ENCODE data around the gene ROR2.

ROR2 gene

DNA sequence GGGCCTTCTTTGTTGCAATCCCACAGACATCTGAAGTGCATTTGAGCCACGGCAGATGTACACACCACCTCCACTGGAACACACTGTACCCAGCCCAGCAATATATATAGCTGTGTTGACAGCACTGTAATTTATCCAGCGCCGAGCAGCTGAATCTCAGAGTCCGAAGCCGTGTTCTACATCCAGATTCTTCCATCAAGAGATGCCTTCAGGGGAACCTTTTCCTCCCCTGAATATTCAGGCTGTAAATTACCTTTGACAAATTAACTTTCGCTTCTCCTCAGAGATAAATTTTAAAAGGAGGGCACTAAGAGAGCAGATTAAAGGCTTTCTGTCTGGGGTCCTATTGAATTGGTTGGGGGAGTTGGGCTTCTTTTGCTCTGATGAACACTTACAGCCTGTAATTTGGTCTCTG lies 76.4 kb downstream of the ROR2 start:
- DNase-seq = no peak

DNA sequence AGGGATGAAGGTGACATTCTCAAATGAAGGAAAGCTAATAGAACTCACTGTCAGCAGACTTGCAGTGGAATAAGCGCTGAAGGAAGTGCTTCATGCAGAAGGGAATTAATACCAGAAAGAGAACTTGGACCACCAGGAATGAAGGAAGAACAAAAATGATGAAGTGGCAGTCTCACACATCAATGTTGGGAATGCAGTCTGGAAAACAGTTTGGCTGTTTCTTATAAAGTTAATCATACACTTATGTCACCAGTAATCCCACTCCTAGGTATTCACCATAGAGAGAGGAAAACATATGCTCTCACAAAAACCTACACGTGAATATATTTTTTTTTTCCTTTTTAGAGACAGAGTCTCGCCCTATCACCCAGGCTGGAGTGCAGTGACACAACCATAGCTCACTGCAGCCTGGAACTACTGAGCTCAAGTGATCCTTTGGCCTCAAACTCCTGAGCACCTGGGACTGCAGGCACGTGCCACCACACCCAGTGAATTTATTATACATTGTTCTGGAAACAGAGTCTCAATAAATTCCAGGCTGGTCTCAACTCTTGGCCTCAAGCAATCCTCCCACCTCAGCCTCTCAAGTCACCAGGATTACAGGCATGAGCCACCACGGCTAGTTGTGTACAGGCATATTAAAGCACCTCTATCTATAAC lies 81.2 kb downstream of the ROR2 start:
- no peak for DNase-seq

DNA sequence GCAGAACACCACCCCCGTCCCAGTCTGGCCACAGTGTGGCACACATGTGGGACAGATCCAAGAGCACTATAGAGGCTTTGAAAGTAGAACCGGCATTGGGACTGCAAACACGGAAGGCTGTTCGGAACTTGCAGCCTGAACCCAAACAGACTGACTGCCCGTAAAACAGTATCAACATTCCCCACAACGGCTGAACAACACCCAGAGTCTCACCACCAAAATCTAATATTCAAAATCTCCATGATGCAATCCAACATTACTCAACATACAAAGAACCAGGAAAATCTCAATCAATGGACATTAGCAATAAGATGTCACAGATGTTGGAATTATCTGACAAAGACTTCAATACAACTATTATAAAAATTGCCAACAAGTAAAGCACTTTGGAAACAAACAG lies 82.3 kb downstream of the ROR2 start:
- no peak for DNase-seq

DNA sequence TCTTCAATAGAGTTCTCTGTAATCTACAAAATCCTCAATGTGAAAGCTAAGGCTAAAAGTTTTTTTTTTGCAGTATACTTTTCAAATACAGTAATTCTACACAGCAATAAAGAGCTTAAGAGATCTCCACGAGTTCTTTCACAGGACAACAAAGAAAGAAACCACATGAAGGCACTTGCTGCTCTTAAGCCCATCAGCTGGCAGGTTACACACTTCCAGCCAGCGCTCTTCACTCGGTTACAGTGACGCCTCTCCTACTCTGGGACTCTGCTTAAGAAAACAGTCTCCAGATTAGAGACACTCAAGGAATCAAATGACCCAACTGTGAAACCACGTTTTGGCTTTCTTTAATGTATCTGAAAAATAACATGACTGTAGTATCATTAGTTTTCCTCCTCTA lies 85.0 kb downstream of the ROR2 start:
- DNase-seq = no peak

DNA sequence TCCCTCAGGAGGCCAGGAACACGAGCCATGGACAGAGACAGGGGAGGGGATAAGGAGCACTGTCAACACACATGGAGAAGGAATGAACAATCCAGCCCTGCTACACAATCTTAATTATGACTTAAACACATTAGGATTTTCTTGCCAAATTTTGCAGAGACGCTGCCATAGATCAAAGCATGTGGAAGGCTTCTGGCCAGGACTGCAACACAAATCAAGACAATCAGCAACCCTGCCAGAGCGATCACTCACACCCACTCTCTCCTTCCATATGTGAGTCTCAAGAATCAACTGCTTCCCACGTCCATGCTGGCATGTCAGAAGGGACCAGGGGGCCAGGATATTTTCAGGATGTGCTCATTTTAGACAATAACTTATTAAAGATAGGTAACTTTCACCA lies 85.6 kb downstream of the ROR2 start:
- no peak for DNase-seq

DNA sequence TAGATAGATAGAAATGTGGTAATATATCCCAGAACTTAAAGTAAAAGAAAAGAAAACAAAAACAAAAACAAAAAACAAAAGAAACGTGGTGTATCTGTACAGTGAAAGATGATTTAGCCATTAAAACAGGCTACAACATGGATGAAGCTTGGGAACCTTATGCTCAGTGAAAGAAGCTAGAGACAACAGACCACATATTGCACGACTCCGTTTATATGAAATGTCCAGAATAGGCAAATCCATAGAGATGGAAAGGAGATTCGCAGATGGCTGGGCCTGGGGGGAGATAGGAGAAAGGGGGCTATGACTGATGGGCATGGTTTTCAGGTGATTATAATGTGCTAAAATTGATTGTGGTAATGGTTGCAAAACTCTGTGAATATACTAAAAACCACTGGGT lies 86.6 kb downstream of the ROR2 start:
- DNase-seq = no peak

DNA sequence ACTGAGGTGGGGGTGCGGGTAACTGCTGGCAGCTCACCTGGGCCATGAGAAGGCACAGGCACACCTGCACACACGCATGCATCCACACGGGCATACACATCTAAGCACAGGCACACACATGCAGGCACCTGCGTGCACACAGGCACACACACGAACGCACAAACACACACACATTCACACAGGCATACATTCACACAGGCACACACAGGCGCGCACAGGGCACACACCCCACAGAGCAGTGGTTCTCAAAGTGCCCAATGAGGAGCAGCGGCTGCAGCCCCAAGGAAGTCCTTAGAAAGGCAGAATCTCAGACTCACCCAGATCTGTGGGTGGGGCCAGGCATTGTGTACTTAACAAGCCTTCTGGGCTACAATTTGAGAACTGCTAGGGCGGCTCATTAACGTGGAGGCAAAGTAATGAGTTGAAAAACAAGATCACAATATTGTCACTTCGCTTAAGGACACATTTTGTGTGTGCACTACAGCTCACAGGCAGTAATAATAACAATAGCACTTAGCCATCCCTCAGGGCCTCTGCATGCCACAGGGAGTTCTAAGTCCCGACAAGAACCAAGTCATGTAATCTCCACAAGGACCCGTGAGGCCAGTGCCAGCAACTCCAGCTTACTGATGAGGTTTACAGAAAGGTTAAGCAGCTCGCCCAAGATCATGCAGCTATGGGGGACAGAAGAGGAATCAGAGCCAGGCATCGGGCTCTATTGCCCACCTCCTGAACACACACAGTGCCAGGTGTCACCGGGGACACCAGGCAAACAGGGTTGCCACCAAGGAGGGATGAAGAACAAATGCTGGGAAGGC lies 91.6 kb downstream of the ROR2 start:
- no peak for DNase-seq

DNA sequence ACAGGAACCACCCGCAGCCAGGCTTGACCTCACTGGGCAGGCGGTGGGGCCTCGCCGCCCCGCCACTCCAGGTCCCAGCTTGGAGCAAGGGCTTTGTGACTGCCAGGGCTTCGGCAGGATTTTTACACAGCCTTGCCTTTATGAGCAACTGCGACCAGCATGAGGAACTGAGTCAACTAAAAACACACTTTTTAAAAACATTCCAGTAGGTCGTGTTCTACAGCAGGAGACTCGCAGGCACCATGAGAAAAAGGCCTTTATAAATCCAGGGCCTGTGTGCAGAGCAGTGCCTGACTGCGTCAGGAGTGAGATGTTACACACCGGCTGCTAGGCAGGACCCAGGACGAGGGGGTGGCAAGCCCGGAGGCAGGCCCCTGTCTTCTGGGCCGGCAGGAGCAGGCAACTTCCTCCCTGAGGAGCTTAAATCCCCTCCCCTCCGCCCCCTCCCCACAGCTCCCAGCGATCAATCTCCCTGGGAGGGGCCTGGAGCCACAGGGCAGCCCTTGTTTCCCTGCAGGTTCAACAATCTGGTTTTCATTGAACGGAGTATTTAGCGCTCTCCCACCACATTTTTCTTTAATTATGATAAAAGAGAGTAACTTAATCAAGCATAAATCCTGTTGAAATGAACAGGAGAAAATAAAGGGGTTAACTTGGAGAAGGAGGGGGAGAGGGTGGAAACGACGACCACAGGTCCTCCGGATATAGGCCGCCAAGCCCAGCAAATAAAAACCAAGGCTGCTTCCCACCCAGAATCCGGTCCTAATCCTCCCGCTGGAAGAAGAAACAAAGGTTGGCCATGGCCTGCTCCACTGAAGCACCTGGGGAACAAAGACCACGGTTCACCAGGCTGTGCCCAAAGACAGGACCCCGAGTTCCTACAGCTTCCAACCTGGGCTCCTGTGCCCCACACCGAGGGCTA lies 92.5 kb downstream of the ROR2 start:
- peak; percentile 56 for DNase-seq

DNA sequence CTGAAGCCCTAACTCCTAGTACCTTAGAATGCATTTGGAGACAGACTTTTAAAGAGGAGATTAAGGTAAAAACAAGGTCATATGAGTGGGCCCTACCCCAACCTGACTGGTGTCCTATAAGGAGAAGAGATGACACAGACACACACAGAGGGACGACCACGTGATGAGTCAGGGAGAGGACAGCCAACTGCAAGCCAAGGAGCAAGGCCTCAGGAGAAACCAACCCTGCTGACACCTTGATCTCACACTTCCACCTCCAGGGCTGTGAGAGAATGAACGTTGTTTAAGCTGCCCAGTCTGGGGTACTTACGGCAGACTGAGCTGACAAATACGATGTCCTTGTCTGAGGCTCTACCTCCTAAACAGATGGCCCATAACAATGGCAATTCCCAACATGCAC lies 93.6 kb downstream of the ROR2 start:
- DNase-seq = no peak

DNA sequence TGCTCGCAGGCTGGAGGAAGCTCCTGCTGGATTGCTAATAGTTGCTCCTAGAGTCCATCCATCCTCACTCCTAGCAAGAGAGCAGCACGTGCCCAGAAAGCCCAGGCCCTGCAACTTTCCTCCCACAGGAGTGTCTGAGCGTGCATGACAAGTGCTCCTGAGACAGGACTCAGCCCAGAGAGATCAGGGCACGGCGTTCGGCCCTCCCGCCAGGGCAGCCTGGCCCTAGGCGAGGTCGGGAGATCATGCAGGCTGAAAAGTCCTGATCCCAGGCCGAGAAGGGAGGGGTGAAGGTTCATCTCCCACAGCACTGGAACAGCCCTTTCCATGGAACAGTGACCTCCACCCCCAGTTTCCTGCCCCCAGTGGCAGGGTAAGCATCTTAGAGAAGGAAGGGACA lies 94.8 kb downstream of the ROR2 start:
- no peak for DNase-seq

DNA sequence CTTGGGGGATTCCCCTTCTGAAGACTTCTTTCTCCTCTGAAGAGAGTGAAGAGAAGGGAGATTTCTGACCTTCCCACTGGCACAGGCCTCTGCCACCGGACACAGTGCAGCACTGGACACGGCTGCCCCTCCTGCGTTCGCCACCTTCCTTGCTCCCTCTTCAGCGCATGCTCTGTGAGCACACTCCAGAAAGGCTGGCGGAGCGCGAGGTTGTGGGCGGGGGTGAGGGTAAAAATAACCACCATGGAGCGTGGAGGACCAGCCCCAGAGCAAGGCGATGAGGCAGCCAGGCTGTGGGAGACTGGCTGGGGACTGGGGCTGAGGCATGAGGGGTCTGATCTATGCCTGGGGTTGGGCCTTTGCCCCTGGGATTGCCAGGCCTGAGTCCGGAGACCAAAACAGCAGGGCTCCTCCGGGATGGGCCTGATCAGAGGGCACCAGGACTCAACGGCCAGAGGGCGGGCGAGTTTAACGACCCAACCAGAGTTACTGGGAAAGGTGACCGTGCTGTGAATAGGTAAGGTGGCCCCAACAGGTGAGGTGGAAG lies 97.2 kb downstream of the ROR2 start:
- DNase-seq = no peak

DNA sequence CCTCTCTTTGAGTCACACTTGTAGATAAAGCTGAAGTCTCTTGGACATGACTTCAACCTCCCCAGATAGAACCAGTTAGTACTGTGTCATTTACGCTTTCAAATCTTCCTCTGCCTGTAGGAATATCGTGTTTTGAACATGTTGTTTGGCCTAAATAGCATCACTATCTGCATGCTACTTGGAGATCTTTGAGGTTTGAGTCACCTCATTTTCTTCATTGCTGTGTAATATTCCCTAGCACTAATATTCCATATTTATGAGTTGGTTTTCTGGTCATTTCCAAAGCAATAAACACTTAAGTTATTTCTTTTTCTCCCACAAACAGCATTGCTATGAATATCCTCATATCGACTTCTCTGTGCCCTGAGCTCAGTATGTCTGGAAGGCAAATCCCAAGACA lies 100.3 kb downstream of the ROR2 start:
- no peak for DNase-seq

DNA sequence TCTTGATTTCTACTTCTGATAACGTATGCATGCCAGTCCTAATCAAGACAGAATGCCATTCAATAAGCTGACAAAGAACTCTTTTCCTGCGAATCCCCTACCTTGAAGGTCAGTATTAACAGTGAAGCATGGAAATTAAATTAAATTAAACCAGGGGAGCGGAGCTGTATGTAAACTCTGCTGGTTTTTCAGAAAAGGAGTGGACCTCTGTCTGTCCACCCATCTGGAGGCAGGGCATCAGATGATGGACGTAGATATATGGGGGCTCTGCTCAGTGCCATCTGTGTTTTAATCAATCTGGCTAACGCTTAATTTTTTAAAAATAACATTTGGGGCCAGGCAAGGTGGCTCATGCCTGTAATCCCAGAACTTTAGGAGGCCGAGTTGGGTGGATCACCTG lies 101.9 kb downstream of the ROR2 start:
- DNase-seq = no peak

DNA sequence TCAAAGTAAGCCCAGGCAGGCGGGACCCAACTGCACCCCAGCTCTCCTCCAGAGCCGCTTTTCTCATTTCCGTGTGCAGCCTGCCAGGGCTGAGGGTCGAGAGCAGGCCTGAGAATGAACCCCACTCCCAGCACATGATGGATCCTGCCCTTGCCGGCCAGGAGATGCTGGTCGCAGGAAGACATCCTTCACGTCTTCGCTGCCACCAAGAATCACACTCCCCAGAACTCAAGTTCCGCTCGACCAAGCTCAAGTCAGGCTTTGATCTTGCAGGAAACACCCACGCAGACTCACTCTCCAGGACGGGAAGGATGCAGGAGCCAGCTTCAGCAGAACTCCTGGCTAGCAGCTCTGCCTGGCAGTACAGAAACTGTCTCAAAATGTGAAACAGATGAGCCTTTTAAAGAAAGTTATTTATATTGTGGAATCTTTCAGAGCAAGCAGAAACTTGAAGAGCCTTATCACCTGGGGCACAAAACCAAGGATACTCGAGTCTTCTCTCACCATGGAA lies 102.4 kb downstream of the ROR2 start:
- no peak for DNase-seq

DNA sequence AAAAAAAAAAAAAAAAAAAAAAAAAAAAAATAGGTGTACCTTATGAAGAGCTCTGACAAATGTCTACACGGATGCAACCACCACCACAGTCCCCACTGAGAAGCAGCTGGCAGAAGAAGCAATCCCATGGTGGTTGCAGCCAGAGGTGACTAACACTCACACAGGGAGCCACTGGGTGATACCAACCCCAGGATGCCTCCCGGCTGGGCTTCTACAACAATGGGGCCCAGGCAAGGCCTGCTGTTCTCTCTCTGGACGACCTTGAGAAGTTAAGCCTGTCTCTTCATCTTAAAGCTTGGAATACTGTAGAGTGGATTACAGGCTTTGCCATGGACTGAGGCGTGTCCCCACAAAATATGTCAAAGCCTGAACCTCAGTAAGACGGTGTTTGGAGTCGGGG lies 104.1 kb downstream of the ROR2 start:
- DNase-seq = no peak

DNA sequence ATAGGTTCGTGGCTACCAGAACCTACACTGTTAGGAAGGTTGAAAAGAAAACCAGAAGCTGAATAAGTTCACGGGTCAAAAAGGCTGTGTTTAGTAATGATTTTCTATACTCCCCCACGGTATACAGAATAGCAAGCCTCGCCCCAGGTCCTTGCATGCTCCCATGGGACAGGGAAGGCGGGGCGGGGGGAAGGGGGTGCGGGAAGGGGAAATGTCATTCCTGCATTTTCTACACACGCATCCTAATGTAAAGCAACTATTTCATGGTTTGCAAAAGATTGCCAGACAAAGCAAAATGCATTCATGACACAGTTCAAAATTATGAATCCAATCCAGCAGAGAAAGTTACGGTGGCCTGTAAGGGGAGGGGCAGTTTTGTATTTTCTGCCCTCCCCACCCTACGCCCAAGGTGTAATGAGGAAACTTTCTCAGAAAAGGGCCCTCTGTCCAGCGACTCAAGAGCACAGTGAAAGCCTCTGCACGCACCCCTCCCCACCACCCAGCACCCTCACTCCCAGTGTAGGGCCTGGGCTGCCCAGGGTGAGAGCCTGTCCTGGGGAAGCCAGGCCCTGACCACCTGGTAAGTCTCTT lies 105.2 kb downstream of the ROR2 start:
- no peak for DNase-seq

DNA sequence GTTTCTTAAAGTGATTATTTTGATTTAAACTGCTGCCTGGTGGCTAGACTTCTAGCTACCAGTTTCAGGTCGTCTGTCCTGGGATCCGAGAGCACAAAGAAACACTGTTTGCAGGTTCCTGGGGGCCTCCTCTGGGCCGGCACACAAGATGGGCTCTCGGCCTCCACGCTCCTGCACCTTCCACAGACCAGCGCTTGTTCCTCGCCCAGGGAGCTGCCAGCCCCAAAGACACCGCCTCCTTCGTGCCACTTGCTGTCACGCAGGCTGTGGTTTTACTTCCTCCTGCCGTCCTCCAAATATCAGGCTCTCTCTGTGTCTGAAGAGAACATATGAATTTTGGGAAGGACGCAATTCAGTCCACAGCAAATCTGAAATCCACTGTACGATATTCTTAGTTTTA lies 105.8 kb downstream of the ROR2 start:
- no peak for DNase-seq

DNA sequence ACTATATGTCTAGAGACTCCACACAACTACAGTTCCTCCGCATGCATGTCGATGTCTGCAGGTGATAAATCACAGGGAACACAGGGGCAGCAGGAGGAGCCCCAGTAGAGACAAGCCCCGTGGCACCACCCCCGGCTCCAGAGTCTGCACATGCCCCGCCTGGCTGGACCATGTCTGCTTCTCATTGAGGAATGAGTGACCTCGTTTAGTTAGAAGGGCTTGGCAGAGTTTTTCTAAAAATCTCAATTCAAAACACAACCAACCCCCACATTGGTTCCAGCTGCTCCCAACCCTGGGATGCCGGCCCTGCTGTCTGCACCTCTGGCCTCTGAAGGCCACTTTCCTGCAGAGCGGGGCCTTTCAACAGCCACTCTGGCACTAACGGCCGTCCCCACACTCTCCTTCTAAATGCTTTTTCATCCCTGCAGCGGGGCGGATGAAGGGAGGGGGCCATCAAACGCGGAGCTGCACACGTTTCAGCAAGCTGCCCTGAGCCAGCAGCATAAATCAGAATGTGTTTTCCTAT lies 106.3 kb downstream of the ROR2 start:
- DNase-seq = no peak

DNA sequence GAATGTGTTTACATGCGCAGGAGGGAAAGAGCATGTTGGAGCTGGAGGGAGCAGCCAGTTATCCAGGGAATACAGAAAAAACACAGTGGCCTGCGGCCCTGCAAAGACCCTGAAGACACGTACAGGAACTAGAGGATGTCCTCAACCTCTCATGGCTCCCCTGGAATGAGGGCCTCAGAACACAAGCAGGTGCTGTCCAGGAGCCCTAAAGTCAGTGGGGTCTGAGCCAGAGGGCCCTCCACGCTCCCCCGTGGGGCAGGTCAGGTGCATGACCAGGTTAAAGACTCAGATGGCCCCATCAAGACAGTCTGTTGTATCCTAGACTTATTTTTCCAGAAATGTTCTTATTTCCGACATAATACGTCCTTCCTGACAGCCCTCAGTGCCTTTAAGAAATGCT lies 106.9 kb downstream of the ROR2 start:
- DNase-seq = no peak

DNA sequence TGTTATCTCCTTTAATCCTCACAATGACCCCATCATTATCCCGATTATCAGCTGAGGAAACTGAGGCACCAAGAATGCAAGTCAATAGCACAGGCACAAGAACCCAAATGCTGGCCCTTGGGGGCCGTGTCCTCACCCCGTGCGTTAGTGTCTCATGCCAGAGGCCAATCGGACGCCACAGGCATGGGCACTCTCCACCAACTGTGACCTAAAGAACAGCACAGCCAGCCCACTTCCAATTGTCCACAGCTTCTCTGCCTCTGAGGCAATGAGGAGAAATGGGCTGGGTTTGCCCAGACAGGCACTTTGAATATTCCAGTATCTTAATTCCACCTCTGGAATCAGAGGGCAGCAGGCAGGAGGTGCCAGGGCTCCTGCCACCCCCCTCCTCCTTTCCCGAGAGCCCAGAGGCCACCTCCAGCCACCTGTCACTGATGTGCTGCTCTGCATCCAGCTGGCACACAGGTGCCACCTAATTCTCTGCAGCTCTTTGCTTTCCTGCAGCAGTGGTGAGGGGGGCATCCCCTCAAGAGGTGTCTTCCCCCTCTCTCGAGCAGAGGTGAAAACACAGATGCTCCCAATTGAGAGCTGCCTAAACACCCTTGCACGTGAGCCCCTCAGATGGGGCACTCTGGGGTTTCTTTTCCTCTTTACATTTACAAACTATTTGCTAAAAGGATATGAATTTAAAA lies 107.5 kb downstream of the ROR2 start:
- no peak for DNase-seq

DNA sequence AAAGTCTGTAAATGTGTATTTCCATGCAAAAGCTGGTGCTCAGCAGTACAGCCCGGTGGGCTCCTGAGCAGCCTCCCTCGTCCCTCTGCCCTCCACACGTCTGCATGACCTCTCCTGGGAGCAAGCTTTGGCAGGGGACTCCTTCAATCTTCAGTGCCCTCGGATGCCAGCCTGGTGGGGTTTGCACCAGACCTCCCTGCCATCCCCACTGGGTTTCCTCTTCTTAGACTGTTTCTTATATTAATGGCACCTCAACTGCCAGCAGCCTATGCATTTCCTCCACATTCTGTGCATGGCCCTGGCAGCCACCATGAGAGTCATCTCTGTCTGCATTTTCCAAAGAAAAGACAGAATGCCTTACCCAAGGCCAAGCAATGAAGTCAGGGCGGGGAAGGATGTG lies 108.4 kb downstream of the ROR2 start:
- DNase-seq = no peak

DNA sequence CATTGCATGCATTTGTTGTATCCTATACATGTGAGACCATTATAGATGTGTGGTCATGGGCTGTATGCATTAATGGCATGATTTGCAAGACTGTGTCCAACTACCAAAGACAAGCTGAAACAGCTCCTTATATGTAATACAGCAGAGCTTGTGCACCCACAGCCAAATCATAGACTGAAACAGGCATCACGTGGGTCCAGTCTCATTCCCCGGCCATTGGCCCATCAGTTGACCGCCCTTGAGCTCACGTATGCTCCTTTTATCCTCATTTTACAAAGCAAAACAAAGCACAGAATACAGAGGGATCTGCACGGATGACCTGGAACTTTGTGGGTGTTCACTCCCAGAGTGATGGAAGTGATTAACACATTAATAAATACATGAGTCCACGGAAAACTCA lies 109.1 kb downstream of the ROR2 start:
- no peak for DNase-seq
